SK-N-SH treated with all-trans-retinoic acid at 6 μM for 48 hours (cell line): ENCODE measurements around the gene TMEM40.

ENCODE experiments used
- ATAC-seq: fragments of 200-7000 bp; cut with Tn5 transposase; 3 replicates; pipeline ENCODE4 v1.9.1; 2020; ENCODE audit warnings: mild to moderate bottlenecking, moderate library complexity
- ARNTL ChIP-seq: fragments of 450-650 bp; formaldehyde crosslinking; IDR thresholded peaks from 2 replicates; pipeline ENCODE4 v1.5.0; 2020; ENCODE audit warnings: low read depth, mild to moderate bottlenecking, moderate library complexity, borderline replicate concordance
- CREB5 ChIP-seq: fragments of 250-450 bp; sonication (Bioruptor Pico); IDR thresholded peaks from 2 replicates; pipeline ENCODE4 v1.5.1; 2020; ENCODE audit warnings: low read depth, mild to moderate bottlenecking, moderate library complexity
- CSDC2 ChIP-seq: fragments of 250-450 bp; sonication (Bioruptor Pico); IDR thresholded peaks from 2 replicates; pipeline ENCODE4 v1.5.0; 2020; ENCODE audit warnings: mild to moderate bottlenecking, moderate library complexity
- ESRRG ChIP-seq: fragments of 250-450 bp; sonication (Bioruptor Pico); IDR thresholded peaks from 2 replicates; pipeline ENCODE4 v1.6.1; 2021; ENCODE audit warnings: mild to moderate bottlenecking
- GLIS3 ChIP-seq: fragments of 250-450 bp; sonication (Bioruptor Pico); IDR thresholded peaks from 2 replicates; pipeline ENCODE4 v1.5.0; 2020; ENCODE audit warnings: mild to moderate bottlenecking, moderate library complexity
- ISL1 ChIP-seq: fragments of 250-450 bp; sonication (Bioruptor Pico); IDR thresholded peaks from 2 replicates; pipeline ENCODE4 v2.1.2; 2022; ENCODE audit warnings: mild to moderate bottlenecking, moderate library complexity
- OSR1 ChIP-seq: fragments of 250-450 bp; sonication (Bioruptor Pico); IDR thresholded peaks from 2 replicates; pipeline ENCODE4 v1.8.0; 2022; ENCODE audit warnings: moderate library complexity, mild to moderate bottlenecking, inconsistent platforms
- PATZ1 ChIP-seq: fragments of 250-450 bp; sonication (Bioruptor Pico); IDR thresholded peaks from 2 replicates; pipeline ENCODE4 v1.8.0; 2020; ENCODE audit warnings: mild to moderate bottlenecking, moderate library complexity, borderline replicate concordance
- POU6F1 ChIP-seq: fragments of 250-450 bp; sonication (Bioruptor Pico); IDR thresholded peaks from 2 replicates; pipeline ENCODE4 v1.8.0; 2021; ENCODE audit warnings: low read depth, mild to moderate bottlenecking, moderate library complexity, borderline replicate concordance
- PPARA ChIP-seq: fragments of 250-450 bp; sonication (Bioruptor Pico); IDR thresholded peaks from 2 replicates; pipeline ENCODE4 v1.5.0; 2020; ENCODE audit warnings: mild to moderate bottlenecking, borderline replicate concordance
- SNAI2 ChIP-seq: fragments of 250-450 bp; sonication (Bioruptor Pico); IDR thresholded peaks from 2 replicates; pipeline ENCODE4 v1.5.0; 2020; ENCODE audit warnings: mild to moderate bottlenecking, moderate library complexity
- TCF4 ChIP-seq: fragments of 250-450 bp; sonication (Bioruptor Pico); IDR thresholded peaks from 2 replicates; pipeline ENCODE4 v1.8.0; 2021; ENCODE audit warnings: mild to moderate bottlenecking, moderate library complexity, borderline replicate concordance
- TOX ChIP-seq: fragments of 250-450 bp; sonication (Bioruptor Pico); IDR thresholded peaks from 2 replicates; pipeline ENCODE4 v1.8.0; 2021; ENCODE audit warnings: mild to moderate bottlenecking, moderate library complexity, borderline replicate concordance
- TSHZ2 ChIP-seq: fragments of 250-450 bp; sonication (Bioruptor Pico); IDR thresholded peaks from 2 replicates; pipeline ENCODE4 v1.5.0; 2020; ENCODE audit warnings: mild to moderate bottlenecking, moderate library complexity
- ZC3H10 ChIP-seq: fragments of 250-450 bp; sonication (Bioruptor Pico); IDR thresholded peaks from 2 replicates; pipeline ENCODE4 v1.5.1; 2021; ENCODE audit warnings: mild to moderate bottlenecking, moderate library complexity
- ZFP3 ChIP-seq: fragments of 250-450 bp; sonication (Bioruptor Pico); IDR thresholded peaks from 2 replicates; pipeline ENCODE4 v1.5.0; 2020; ENCODE audit warnings: mild to moderate bottlenecking, moderate library complexity
- ZFP30 ChIP-seq: fragments of 450-650 bp; formaldehyde crosslinking; IDR thresholded peaks from 2 replicates; pipeline ENCODE4 v1.5.0; 2022; ENCODE audit warnings: mild to moderate bottlenecking, moderate library complexity
- ZNF565 ChIP-seq: fragments of 450-650 bp; formaldehyde crosslinking; conservative IDR thresholded peaks from 2 replicates; pipeline ENCODE4 v1.5.0; 2020; ENCODE audit warnings: low read depth, mild to moderate bottlenecking, moderate library complexity
- ZNF8 ChIP-seq: fragments of 450-650 bp; formaldehyde crosslinking; IDR thresholded peaks from 2 replicates; pipeline ENCODE4 v1.5.0; 2020; ENCODE audit warnings: mild to moderate bottlenecking, moderate library complexity

TMEM40 gene

GRCh38 chr3:12773030-12773709, 14.1 kb upstream of the TMEM40 start (continued):
- no peak for TF ChIP-seq PATZ1 (CRISPR knock-in tag)

- TF ChIP-seq TSHZ2 (CRISPR knock-in tag) (no peak), GLIS3 (CRISPR knock-in tag) (no peak), ZNF565 (CRISPR knock-in tag) (no peak), CSDC2 (CRISPR knock-in tag) (no peak), TOX (CRISPR knock-in tag) (no peak)
- ATAC-seq, result no peak
These were observed 13.4 kb upstream of the TMEM40 start for GRCh38 chr3:12772462-12772861.

- TF ChIP-seq ZNF565 (CRISPR knock-in tag) (no peak), OSR1 (CRISPR knock-in tag) (no peak), POU6F1 (CRISPR knock-in tag) (no peak), PPARA (CRISPR knock-in tag) (no peak), TOX (CRISPR knock-in tag) (no peak), ZFP30 (no peak), CREB5 (CRISPR knock-in tag) (no peak), ZC3H10 (CRISPR knock-in tag) (no peak), ISL1 (CRISPR knock-in tag) (no peak), GLIS3 (CRISPR knock-in tag) (no peak), ZFP3 (no peak), TCF4 (CRISPR knock-in tag) (no peak), CSDC2 (CRISPR knock-in tag) (no peak), ARNTL (CRISPR knock-in tag) (no peak), ZNF8 (CRISPR knock-in tag) (no peak), ESRRG (CRISPR knock-in tag) (no peak)
- no peak for ATAC-seq
These were observed 12.2 kb upstream of the TMEM40 start for GRCh38 chr3:12771236-12771635.

- no peak for ATAC-seq
- TF ChIP-seq ZFP3 (no peak), SNAI2 (no peak), TSHZ2 (CRISPR knock-in tag) (no peak), TOX (CRISPR knock-in tag) (no peak), ZNF8 (CRISPR knock-in tag) (no peak), ARNTL (CRISPR knock-in tag) (no peak), POU6F1 (CRISPR knock-in tag) (no peak), PATZ1 (CRISPR knock-in tag) (no peak)
These were observed 10.7 kb upstream of the TMEM40 start for GRCh38 chr3:12769761-12770160.
